ENCODE measurements around the gene ELL2.

- TF ChIP-seq PATZ1 (CRISPR knock-in tag; IDR thresholded peaks at IDR 0.05; ENCODE audit: borderline replicate concordance), result no peak
- TF ChIP-seq GLIS3 (CRISPR knock-in tag; IDR thresholded peaks at IDR 0.05), result no peak
- TF ChIP-seq CREB5 (CRISPR knock-in tag; IDR thresholded peaks at IDR 0.05; ENCODE audit: low read depth), result no peak
Observed at GRCh38 chr5:95883185-95884016, 78.2 kb downstream of the ELL2 start.
